NCI-H2029 treated with DMSO at 0.1 percent for 48 hours (cell line): ENCODE data around the gene EIF2S3B.
"Not testable (repeated sequence)": the region's sequence is repeated elsewhere in the genome, so short reads cannot be mapped to it uniquely, and the experiment has no call there.

ENCODE experiments used
- DNase-seq: peaks from one replicate; lab custom pipeline; 2025; lab: John Stamatoyannopoulos, UW

The EIF2S3B gene

GRCh38 chr12:10505620-10506019 is at the start of gene EIF2S3B:
Gene EIF2S3B, plus strand, starts transcription at chr12:10505890. Its CDS starts 13 bp downstream, at chr12:10505903.
- DNase-seq, result no peak

GRCh38 chr12:10456856-10457255 is 48.8 kb upstream of the EIF2S3B start:
- no peak for DNase-seq

GRCh38 chr12:10457760-10458159 is 47.9 kb upstream of the EIF2S3B start:
- DNase-seq, result no peak

GRCh38 chr12:10466311-10466710 is 39.4 kb upstream of the EIF2S3B start:
- DNase-seq, result no peak

GRCh38 chr12:10469701-10470100 is 36.0 kb upstream of the EIF2S3B start:
- no peak for DNase-seq

GRCh38 chr12:10472808-10473207 is 32.9 kb upstream of the EIF2S3B start:
- not testable (repeated sequence) for DNase-seq

- not testable (repeated sequence) for DNase-seq
These were observed 23.8 kb upstream of the EIF2S3B start for GRCh38 chr12:10481901-10482300.

GRCh38 chr12:10487328-10487727 is 18.4 kb upstream of the EIF2S3B start:
- DNase-seq, result not testable (repeated sequence)

GRCh38 chr12:10491766-10492165 is 13.9 kb upstream of the EIF2S3B start:
- no peak for DNase-seq

- no peak for DNase-seq
These were observed 8.1 kb upstream of the EIF2S3B start for GRCh38 chr12:10497602-10498001.

- DNase-seq, result no peak
These were observed 7.6 kb upstream of the EIF2S3B start for GRCh38 chr12:10498042-10498441.

GRCh38 chr12:10501030-10501429 is 4.7 kb upstream of the EIF2S3B start:
- DNase-seq, result peak; percentile 5

- DNase-seq, result no peak
These were observed 2.2 kb upstream of the EIF2S3B start for GRCh38 chr12:10503460-10503859.

GRCh38 chr12:10511756-10512355 is 6.2 kb downstream of the EIF2S3B start:
- no peak for DNase-seq

GRCh38 chr12:10512798-10513197 is 7.1 kb downstream of the EIF2S3B start:
- no peak for DNase-seq

- no peak for DNase-seq
These were observed 15.9 kb downstream of the EIF2S3B start for GRCh38 chr12:10521555-10521954.

- no peak for DNase-seq
These were observed 22.7 kb downstream of the EIF2S3B start for GRCh38 chr12:10528174-10528953.

GRCh38 chr12:10529603-10530002 is 23.9 kb downstream of the EIF2S3B start:
- DNase-seq, result no peak

- DNase-seq, result no peak
These were observed 32.0 kb downstream of the EIF2S3B start for GRCh38 chr12:10537721-10538120.

GRCh38 chr12:10540776-10541205 is 35.1 kb downstream of the EIF2S3B start:
- no peak for DNase-seq

GRCh38 chr12:10543499-10543898 is 37.8 kb downstream of the EIF2S3B start:
- DNase-seq, result no peak

- no peak for DNase-seq
These were observed 45.7 kb downstream of the EIF2S3B start for GRCh38 chr12:10551375-10551774.

GRCh38 chr12:10553148-10553547 is 47.5 kb downstream of the EIF2S3B start:
- no peak for DNase-seq
